H1 (cell line): ENCODE data around the gene ST3GAL3. TPM values are rescaled to one million over a fixed set of nuclear protein-coding genes. Genes with fewer than 3 reads are reported as not detected.

Experiments used
- CTCF ChIA-PET: fragments of 300-600 bp; sonication (Branson Sonifier 250); formaldehyde crosslinking; loops from one replicate; lab custom pipeline; 2021; ENCODE audit not compliant: partially characterized antibody; lab: Charles Lee
- POLR2A ChIA-PET: fragments of 300-600 bp; sonication (Branson Sonifier 250); formaldehyde crosslinking; loops from one replicate; lab custom pipeline; 2021; ENCODE audit warnings: inconsistent platforms; ENCODE audit not compliant: partially characterized antibody; lab: Charles Lee
- DNase-seq, 2 experiments: peaks; one replicate each; pipeline versions ENCODE4 v3.0.0 to v3.0.0-alpha.2; 2010 to 2022; ENCODE audit warnings: low spot score in 2 of 2, low read depth in 1 of 2, mixed read lengths in 1 of 2
- FAIRE-seq: peaks from 2 replicates; lab custom pipeline; 2011; peaks lifted over from hg19 to GRCh38; lab: Jason Lieb, UNC
- H2AFZ ChIP-seq: 2 replicates; pipeline ENCODE4 v1.8.1; 2012; ENCODE audit warnings: low read length, inconsistent platforms
- H2AK5ac ChIP-seq: 2 replicates; pipeline ENCODE4 v1.6.1; 2013; ENCODE audit warnings: low read depth, low read length
- H2BK120ac ChIP-seq: replicated peaks from 2 replicates; pipeline ENCODE3; 2013; ENCODE audit warnings: low read depth, low read length, inconsistent platforms
- H2BK12ac ChIP-seq: 2 replicates; pipeline ENCODE4 v1.6.1; 2013; ENCODE audit warnings: low read depth, low read length
- H2BK15ac ChIP-seq: 2 replicates; pipeline ENCODE4 v1.6.1; 2013; ENCODE audit warnings: low read length
- H2BK20ac ChIP-seq: 2 replicates; pipeline ENCODE4 v1.6.1; 2013; ENCODE audit warnings: low read length
- H2BK5ac ChIP-seq: 2 replicates; pipeline ENCODE4 v1.6.1; 2013; ENCODE audit warnings: low read depth, low read length
- H3K14ac ChIP-seq: 2 replicates; pipeline ENCODE4 v1.6.1; 2013; ENCODE audit warnings: inconsistent platforms; ENCODE audit not compliant: insufficient read length
- H3K18ac ChIP-seq: 2 replicates; pipeline ENCODE4 v1.6.1; 2013; ENCODE audit warnings: low read length; ENCODE audit errors: extremely low read depth
- H3K23ac ChIP-seq: 2 replicates; pipeline ENCODE4 v1.6.1; 2013; ENCODE audit warnings: inconsistent platforms; ENCODE audit not compliant: insufficient read length
- H3K23me2 ChIP-seq: 2 replicates; pipeline ENCODE4 v1.6.1; 2013; ENCODE audit warnings: low read depth, low read length
- H3K27ac ChIP-seq: 2 replicates; pipeline ENCODE4 v1.6.1; 2011; ENCODE audit warnings: low read depth, low read length, inconsistent platforms
- H3K27me3 ChIP-seq, 4 experiments: replicated peaks in 1 of 4; 1 replicate in 1 of 4; 2 replicates in 3 of 4; pipeline versions ENCODE4 v1.6.1 to v1.8.1; 2011 to 2013; ENCODE audit warnings: low read length in 3 of 4, mild to moderate bottlenecking in 3 of 4, inconsistent platforms in 2 of 4, mixed read lengths in 2 of 4, moderate library complexity in 1 of 4; ENCODE audit not compliant: control insufficient read depth in 3 of 4, insufficient read depth in 3 of 4; ENCODE audit errors: extremely low read depth in 1 of 4
- H3K36me3 ChIP-seq, 4 experiments: 2 replicates each; pipeline versions ENCODE4 v1.6.1 to v1.8.1; 2011 to 2013; ENCODE audit warnings: mild to moderate bottlenecking in 4 of 4, low read length in 3 of 4, moderate library complexity in 2 of 4, control low read depth in 1 of 4, inconsistent platforms in 1 of 4; ENCODE audit not compliant: insufficient read depth in 4 of 4, control insufficient read depth in 2 of 4
- H3K4ac ChIP-seq: replicated peaks from 2 replicates; pipeline ENCODE3; 2013; ENCODE audit warnings: low read length, low read depth, mixed read lengths, inconsistent platforms; ENCODE audit not compliant: insufficient read length
- H3K4me1 ChIP-seq, 4 experiments: replicated peaks in 1 of 4; 1 replicate in 1 of 4; 2 replicates in 3 of 4; pipeline versions ENCODE4 v1.6.1 to v1.8.1; 2011 to 2013; ENCODE audit warnings: low read length in 3 of 4, inconsistent platforms in 2 of 4, mixed read lengths in 1 of 4; ENCODE audit not compliant: insufficient read depth in 4 of 4, control insufficient read depth in 3 of 4
- H3K4me2 ChIP-seq, 2 experiments: 2 replicates each; pipeline versions ENCODE4 v1.6.1 to v1.8.1; 2011 to 2013; ENCODE audit warnings: low read depth in 2 of 2, low read length in 2 of 2, control low read depth in 1 of 2, inconsistent platforms in 1 of 2, mild to moderate bottlenecking in 1 of 2; ENCODE audit not compliant: insufficient read depth in 1 of 2
- H3K4me3 ChIP-seq, 4 experiments: fragments of 200-600, 300-600 bp in 1 of 4; sonication (generic), shearing (Covaris generic), sonication (Bioruptor Twin) in 1 of 4; 2 replicates each; pipeline versions ENCODE4 v1.5.1 to v1.8.1; 2011 to 2016; ENCODE audit warnings: low read length in 4 of 4, low read depth in 3 of 4, control low read depth in 2 of 4, inconsistent platforms in 2 of 4, mild to moderate bottlenecking in 2 of 4, mixed read lengths in 1 of 4, moderate library complexity in 1 of 4; ENCODE audit not compliant: insufficient read depth in 2 of 4; ENCODE audit errors: extremely low read depth in 1 of 4
- H3K56ac ChIP-seq: replicated peaks from 2 replicates; pipeline ENCODE3; 2013; ENCODE audit warnings: low read depth, mild to moderate bottlenecking, mixed read lengths, low read length, inconsistent platforms; ENCODE audit not compliant: insufficient read length
- H3K79me1 ChIP-seq: 2 replicates; pipeline ENCODE4 v1.6.1; 2013; ENCODE audit warnings: low read depth, low read length, control low read depth
- H3K79me2 ChIP-seq, 2 experiments: 2 replicates each; pipeline versions ENCODE4 v1.6.1 to v1.8.1; 2012 to 2013; ENCODE audit warnings: low read length in 2 of 2, mild to moderate bottlenecking in 2 of 2, inconsistent platforms in 1 of 2; ENCODE audit not compliant: insufficient read depth in 2 of 2, control insufficient read depth in 1 of 2
- H3K9ac ChIP-seq, 4 experiments: replicated peaks in 1 of 4; 1 replicate in 1 of 4; 2 replicates in 3 of 4; pipeline versions ENCODE4 v1.6.1 to v1.8.1; 2011 to 2013; ENCODE audit warnings: low read depth in 3 of 4, low read length in 3 of 4, control low read depth in 2 of 4, mild to moderate bottlenecking in 2 of 4, moderate library complexity in 2 of 4, inconsistent platforms in 1 of 4; ENCODE audit errors: extremely low read depth in 1 of 4
- H3K9me3 ChIP-seq, 2 experiments: 2 replicates each; pipeline versions ENCODE4 v1.6.1 to v1.8.1; 2012 to 2013; ENCODE audit warnings: mild to moderate bottlenecking in 2 of 2, moderate library complexity in 2 of 2, control low read depth in 1 of 2, inconsistent platforms in 1 of 2, low read depth in 1 of 2, low read length in 1 of 2, mixed read lengths in 1 of 2; ENCODE audit not compliant: insufficient read depth in 2 of 2
- H4K20me1 ChIP-seq, 2 experiments: replicated peaks in 1 of 2; 2 replicates each; pipeline versions ENCODE3 to v1.8.1; 2011 to 2013; ENCODE audit warnings: inconsistent platforms in 2 of 2, low read length in 2 of 2, mild to moderate bottlenecking in 1 of 2; ENCODE audit not compliant: insufficient read depth in 2 of 2, control insufficient read depth in 1 of 2
- H4K5ac ChIP-seq: 2 replicates; pipeline ENCODE4 v1.6.1; 2013; ENCODE audit warnings: low read length, low read depth, mixed read lengths, inconsistent platforms; ENCODE audit not compliant: insufficient read length
- H4K8ac ChIP-seq: 2 replicates; pipeline ENCODE4 v1.8.0; 2013; ENCODE audit warnings: mild to moderate bottlenecking, moderate library complexity, low read length, inconsistent platforms; ENCODE audit not compliant: insufficient read depth; ENCODE audit errors: extremely low read depth
- H4K91ac ChIP-seq: replicated peaks from 2 replicates; pipeline ENCODE3; 2013; ENCODE audit warnings: low read length, mixed read lengths, inconsistent platforms; ENCODE audit not compliant: insufficient read length
- ATF3 ChIP-seq: IDR thresholded peaks from 2 replicates; pipeline ENCODE4 v1.6.1; 2011; ENCODE audit warnings: low read depth, mild to moderate bottlenecking, low read length; ENCODE audit not compliant: insufficient read depth
- BCL11A ChIP-seq, 2 experiments: IDR thresholded peaks; one replicate each; pipeline ENCODE4 v1.6.1; 2011; ENCODE audit warnings: low read depth in 2 of 2, low read length in 2 of 2, mild to moderate bottlenecking in 2 of 2
- CHD2 ChIP-seq: IDR thresholded peaks from 2 replicates; pipeline ENCODE4 v1.6.1; 2012; ENCODE audit warnings: low read length, improper control_type of control experiment
- MAX ChIP-seq: IDR thresholded peaks from 2 replicates; pipeline ENCODE4 v1.6.1; 2012; ENCODE audit warnings: inconsistent platforms
- RFX5 ChIP-seq: IDR thresholded peaks from 2 replicates; pipeline ENCODE4 v1.6.1; 2011; ENCODE audit warnings: low read depth, low read length, improper control_type of control experiment, borderline replicate concordance
- RXRA ChIP-seq: IDR thresholded peaks from 2 replicates; pipeline ENCODE4 v1.6.1; 2011; ENCODE audit warnings: low read depth, mild to moderate bottlenecking, low read length, moderate library complexity; ENCODE audit not compliant: insufficient read depth
- SP2 ChIP-seq: IDR thresholded peaks from 2 replicates; pipeline ENCODE4 v1.6.1; 2012; ENCODE audit warnings: mild to moderate bottlenecking, low read length, inconsistent platforms
- SRF ChIP-seq: IDR thresholded peaks from 2 replicates; pipeline ENCODE4 v1.6.1; 2011; ENCODE audit warnings: mild to moderate bottlenecking, low read depth, low read length, moderate library complexity
- WGBS, 2 experiments: shearing (Covaris generic) in 1 of 2; methylation state at CpG; one replicate each; pipeline versions ENCODE4 v1.1.6 to v1.1.7; 2013 to 2015; ENCODE audit warnings: low lambda C conversion rate in 2 of 2, mixed read lengths in 2 of 2, inconsistent platforms in 1 of 2, low coverage in 1 of 2, missing lambda C conversion rate in 1 of 2; ENCODE audit not compliant: insufficient replicate concordance in 2 of 2, insufficient coverage in 1 of 2, insufficient read length in 1 of 2; ENCODE audit errors: extremely low coverage in 1 of 2, missing lambda C conversion rate in 1 of 2; 5-methylcytosine and 5-hydroxymethylcytosine counted together
- polyA plus RNA-seq, 7 experiments: library from polyadenylated mRNA; depleted of rRNA in 3 of 7; stranded (reverse) in 5 of 7; unstranded in 2 of 7; fragments of >200 nt in 5 of 7; fragments of 200-250 nt in 2 of 7; gene quantifications; 1 replicate in 5 of 7; 2 replicates in 1 of 7; 4 replicates in 1 of 7; pipeline versions ENCODE4 v1.2.1 to v1.2.3, GENCODE V29; 2011 to 2013; ENCODE audit warnings: missing spikeins in 2 of 7, mixed read lengths in 2 of 7
- total RNA-seq: library from RNA; stranded (reverse); fragmentation: NEBNext Ultra II Directional; extraction: Animal tissue kit (Norgen Biotek cat#: 25700); gene quantifications from 2 replicates; pipeline ENCODE4 v1.2.1, GENCODE V29; 2021

The ST3GAL3 gene
- total and polyA plus RNA-seq, 2 of the 8 experiments (the other 6 are each of a cell fraction or from before 2014, with no cell fraction given) = 6.8 to 7.0 TPM

GRCh38 chr1:43901196-43901961 lies 194.0 kb downstream of the ST3GAL3 start:
- Histone ChIP-seq H3K18ac (no peak overlapping the region), H4K8ac (no peak overlapping the region), H2BK5ac (no peak overlapping the region), H2AFZ (no peak overlapping the region), H3K27me3 (no peaks in the 10 kb centered on the region), H3K36me3 (no peaks in the 10 kb centered on the region), H3K27ac (no peak overlapping the region), H3K9me3 (no peaks in the 10 kb centered on the region), H3K4me1 (no peaks in the 10 kb centered on the region), H2AK5ac (no peak overlapping the region), H3K79me2 (no peaks in the 10 kb centered on the region), H3K56ac (no peak overlapping the region), H3K14ac (no peak overlapping the region), H4K20me1 (peaks cover 0 to 2% of the 10 kb centered on the region in 2 experiments), H3K79me1 (no peaks in the 10 kb centered on the region), H4K5ac (no peak overlapping the region), H2BK120ac (no peak overlapping the region), H3K23ac (no peak overlapping the region), H2BK15ac (no peak overlapping the region), H3K9ac (no peak overlapping the region), H3K4me2 (no peak overlapping the region), H4K91ac (no peak overlapping the region), H2BK12ac (no peak overlapping the region), H2BK20ac (no peak overlapping the region), H3K4ac (no peak overlapping the region), H3K23me2 (no peaks in the 10 kb centered on the region; the same call in 1 of the 2 replicates), H3K4me3 (no peak overlapping the region)
- TF ChIP-seq RXRA (no peak), MAX (no peak), CHD2 (no peak), BCL11A (IDR thresholded peaks at IDR 0.05; ENCODE audit: low read depth in 2 of 2, low read length in 2 of 2) (no peak), RFX5 (no peak), SP2 (no peak), ATF3 (no peak), SRF (no peak)
- CTCF ChIA-PET = interaction anchor here (0.7 to 2.4 kb wide), 6 partner anchors 8 to 135 kb away, joined by 3 to 16 read pairs (median 4); partner anchors contain the start of genes ARTN and DPH2
- FAIRE-seq = no peak
- WGBS, 2 experiments = 87% methylated on average over 7 of the region's 7 CpGs; no CpG with 5 or more reads in 1 of the 2 experiments
- POLR2A ChIA-PET = interaction anchor here (1.0 to 1.8 kb wide), 4 partner anchors 8 to 88 kb away, joined by 3 to 5 read pairs (median 3); no protein-coding TSS in a partner anchor
- DNase-seq = no peak
